ENCODE results near the gene CTTNBP2NL. TPM values are rescaled to one million over a fixed set of nuclear protein-coding genes. Genes with fewer than 3 reads are reported as not detected.
"Not testable (repeated sequence)": the region's sequence is repeated elsewhere in the genome, so short reads cannot be mapped to it uniquely, and the experiment has no call there.

The CTTNBP2NL gene
- total RNA-seq, 1 donor from 2014 or later: 39.0 TPM

- H3K36me3 Mint-ChIP-seq (ENCODE audit: low read depth): no peaks in the 10 kb centered on the region
- peaks cover 36% of the 10 kb centered on the region for H3K27me3 Mint-ChIP-seq (ENCODE audit: low read depth)
- DNase-seq (ENCODE audit: low read depth, low spot score): no peak
- TF ChIP-seq CTCF (conservative IDR thresholded peaks at IDR 0.05): no peak
- H3K9me3 Mint-ChIP-seq: no peaks in the 10 kb centered on the region
- no peak overlapping the region for H3K4me3 Mint-ChIP-seq
- no peak overlapping the region for H3K27ac Mint-ChIP-seq (ENCODE audit: unreplicated experiment)
- H3K4me1 Mint-ChIP-seq: peaks cover 18% of the 10 kb centered on the region
Observed at GRCh38 chr1:112387807-112388206, 8.2 kb upstream of the CTTNBP2NL start.

DNA sequence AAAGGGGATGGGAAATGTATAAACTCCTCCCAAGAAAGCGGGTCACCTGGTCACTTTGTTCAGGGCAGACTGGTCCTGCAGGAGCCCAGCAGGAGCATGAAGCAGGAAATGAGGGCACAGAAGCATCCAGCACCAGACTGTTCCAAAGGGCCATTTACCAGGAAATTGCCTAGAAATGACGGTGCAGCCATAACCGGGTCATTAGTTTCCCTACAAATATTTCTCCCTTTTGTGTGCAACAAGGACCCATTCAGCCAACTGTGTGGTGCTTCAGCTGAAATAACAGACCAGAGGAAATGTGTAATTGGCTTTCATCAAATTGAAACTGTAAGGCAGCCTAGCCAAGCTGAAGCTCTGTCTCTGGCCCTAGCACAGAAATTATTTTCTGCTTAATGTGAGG is 7.6 kb upstream of the CTTNBP2NL start:
- no peaks in the 10 kb centered on the region for H3K36me3 Mint-ChIP-seq (ENCODE audit: low read depth)
- no peak overlapping the region for H3K27ac Mint-ChIP-seq (ENCODE audit: unreplicated experiment)

GRCh38 chr1:112389689-112390088 is 6.3 kb upstream of the CTTNBP2NL start:
- Mint-ChIP-seq H3K9me3 (no peaks in the 10 kb centered on the region), H3K36me3 (ENCODE audit: low read depth) (no peaks in the 10 kb centered on the region), H3K4me1 (peaks cover 20% of the 10 kb centered on the region), H3K27ac (ENCODE audit: unreplicated experiment) (no peak overlapping the region), H3K4me3 (no peak overlapping the region), H3K27me3 (ENCODE audit: low read depth) (peaks cover 22% of the 10 kb centered on the region)
- TF ChIP-seq CTCF (conservative IDR thresholded peaks at IDR 0.05): no peak
- no peak for DNase-seq (ENCODE audit: low read depth, low spot score)

More for the DNA sequence above, 7.6 kb upstream of the CTTNBP2NL start:
- DNase-seq (ENCODE audit: low read depth, low spot score): no peak
- no peaks in the 10 kb centered on the region for H3K9me3 Mint-ChIP-seq
- H3K4me1 Mint-ChIP-seq: peaks cover 18% of the 10 kb centered on the region
- peaks cover 32% of the 10 kb centered on the region for H3K27me3 Mint-ChIP-seq (ENCODE audit: low read depth)
- no peak for TF ChIP-seq CTCF (conservative IDR thresholded peaks at IDR 0.05)
- no peak overlapping the region for H3K4me3 Mint-ChIP-seq

DNA sequence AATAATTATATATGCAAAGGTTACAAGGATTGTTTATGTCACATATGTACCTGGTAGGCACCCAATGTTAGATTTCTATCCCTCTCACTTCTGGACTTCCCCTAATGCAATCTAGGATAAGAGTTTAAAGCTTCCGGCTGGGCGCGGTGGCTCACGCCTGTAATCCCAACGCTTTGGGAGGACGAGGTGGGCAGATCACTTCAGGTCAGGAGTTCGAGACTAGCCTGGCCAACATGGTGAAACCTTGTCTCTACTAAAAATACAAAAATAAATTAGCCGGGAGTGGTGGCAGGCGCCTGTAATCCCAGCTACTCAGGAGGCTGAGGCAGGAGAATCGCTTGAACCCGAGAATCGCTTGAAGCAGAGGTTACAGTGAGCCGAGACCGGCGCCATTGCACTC is 5.7 kb upstream of the CTTNBP2NL start:
- H3K4me3 Mint-ChIP-seq; H3K9me3 Mint-ChIP-seq; H3K36me3 Mint-ChIP-seq (ENCODE audit: low read depth); H3K27ac Mint-ChIP-seq (ENCODE audit: unreplicated experiment); DNase-seq (ENCODE audit: low read depth, low spot score): not testable (repeated sequence)
- Mint-ChIP-seq H3K27me3 (ENCODE audit: low read depth) (peaks cover 16% of the 10 kb centered on the region), H3K4me1 (peaks cover 24% of the 10 kb centered on the region)

- Mint-ChIP-seq H3K27ac (ENCODE audit: unreplicated experiment) (no peak overlapping the region), H3K36me3 (ENCODE audit: low read depth) (no peaks in the 10 kb centered on the region)
- peak; percentile 85 for DNase-seq (ENCODE audit: low read depth, low spot score)
Observed at GRCh38 chr1:112390775-112391602, 5.0 kb upstream of the CTTNBP2NL start.

More at GRCh38 chr1:112390775-112391602, 5.0 kb upstream of the CTTNBP2NL start:
- Mint-ChIP-seq H3K27me3 (ENCODE audit: low read depth) (peaks cover 16% of the 10 kb centered on the region), H3K9me3 (no peaks in the 10 kb centered on the region), H3K4me3 (peak overlapping the region; percentile 85), H3K4me1 (peaks cover 30% of the 10 kb centered on the region)
- peak; percentile 94 for TF ChIP-seq CTCF (conservative IDR thresholded peaks at IDR 0.05)
